HUDEP-2 (cell line): ENCODE measurements around the gene ZNF619.

ENCODE experiments used
- DNase-seq, 76 experiments: peaks; one replicate each; lab custom pipeline; 2025; ENCODE audit not compliant: unreplicated experiment in 76 of 76; lab: John Stamatoyannopoulos, UW

Gene ZNF619

GRCh38 chr3:40464339-40465110, 12.4 kb upstream of the ZNF619 start:
- peak in 2 of 76 experiments; percentile 21 to 28 for DNase-seq

GRCh38 chr3:40465111-40465407, 11.9 kb upstream of the ZNF619 start:
- no peak for DNase-seq

- DNase-seq = no peak
Observed at GRCh38 chr3:40465456-40465855, 11.5 kb upstream of the ZNF619 start.

GRCh38 chr3:40468018-40468417, 8.9 kb upstream of the ZNF619 start:
- DNase-seq = no peak

GRCh38 chr3:40470701-40471100, 6.2 kb upstream of the ZNF619 start:
- peak in 40 of 76 experiments; percentile 1 to 68 (median 34) for DNase-seq

- peak in 3 of 76 experiments; percentile 4 to 13 (median 9) for DNase-seq
Observed at GRCh38 chr3:40477666-40478065, 744 bp downstream of the ZNF619 start.

- no peak for DNase-seq
Observed at GRCh38 chr3:40487172-40487571, 10.2 kb downstream of the ZNF619 start.

GRCh38 chr3:40490916-40491315, 14.0 kb downstream of the ZNF619 start:
- no peak for DNase-seq

- DNase-seq = no peak
Observed at GRCh38 chr3:40494698-40495097, 17.8 kb downstream of the ZNF619 start.

GRCh38 chr3:40497288-40497687, 20.4 kb downstream of the ZNF619 start:
- no peak for DNase-seq

- no peak for DNase-seq
Observed at GRCh38 chr3:40499952-40500351, 23.0 kb downstream of the ZNF619 start.

- peak in 21 of 76 experiments; percentile 2 to 71 (median 27) for DNase-seq
Observed at GRCh38 chr3:40502034-40502433, 25.1 kb downstream of the ZNF619 start.

- DNase-seq = no peak
Observed at GRCh38 chr3:40504636-40505430, 27.9 kb downstream of the ZNF619 start.

GRCh38 chr3:40505599-40506462, 28.9 kb downstream of the ZNF619 start, which contains the start of gene ZNF620:
ZNF620 (plus strand) TSS chr3:40506039; CDS start chr3:40506353, 314 bp downstream.
- DNase-seq = peak in 74 of 76 experiments; percentile 8 to 83 (median 60)

GRCh38 chr3:40511031-40511718, 34.3 kb downstream of the ZNF619 start:
- no peak for DNase-seq

- DNase-seq = no peak
Observed at GRCh38 chr3:40516201-40516600, 39.3 kb downstream of the ZNF619 start.

- no peak for DNase-seq
Observed at GRCh38 chr3:40518067-40518466, 41.1 kb downstream of the ZNF619 start.

GRCh38 chr3:40518848-40519247, 41.9 kb downstream of the ZNF619 start:
- DNase-seq = no peak

GRCh38 chr3:40521254-40521653, 44.3 kb downstream of the ZNF619 start:
- DNase-seq = no peak

- peak in 4 of 76 experiments; percentile 1 to 38 (median 6) for DNase-seq
Observed at GRCh38 chr3:40523781-40524180, 46.9 kb downstream of the ZNF619 start.
